Ishikawa (cell line): ENCODE results near the gene TMEM43.

ENCODE experiments used
- CEBPB ChIP-seq: IDR thresholded peaks from 2 replicates; pipeline ENCODE4 v1.6.1; 2012
- CREB1 ChIP-seq: IDR thresholded peaks from 2 replicates; pipeline ENCODE4 v1.6.1; 2012; ENCODE audit warnings: low read depth
- EGR1 ChIP-seq: IDR thresholded peaks from 2 replicates; pipeline ENCODE4 v1.6.1; 2012
- EP300 ChIP-seq: IDR thresholded peaks from 2 replicates; pipeline ENCODE4 v1.6.1; 2012; ENCODE audit warnings: borderline replicate concordance
- FOXM1 ChIP-seq: IDR thresholded peaks from 2 replicates; pipeline ENCODE4 v1.6.1; 2012; ENCODE audit warnings: low read depth, borderline replicate concordance
- MAX ChIP-seq: IDR thresholded peaks from 2 replicates; pipeline ENCODE4 v1.6.1; 2012
- NFIC ChIP-seq: IDR thresholded peaks from 2 replicates; pipeline ENCODE4 v1.6.1; 2012
- RAD21 ChIP-seq: IDR thresholded peaks from 2 replicates; pipeline ENCODE4 v1.6.1; 2012; ENCODE audit warnings: low read depth
- REST ChIP-seq: IDR thresholded peaks from 2 replicates; pipeline ENCODE4 v1.6.1; 2012; ENCODE audit warnings: low read depth, mild to moderate bottlenecking
- TAF1 ChIP-seq: IDR thresholded peaks from 2 replicates; pipeline ENCODE4 v1.6.1; 2012; ENCODE audit warnings: low read depth, mild to moderate bottlenecking
- TCF12 ChIP-seq: IDR thresholded peaks from 2 replicates; pipeline ENCODE4 v1.6.1; 2012; ENCODE audit warnings: low read depth
- TEAD4 ChIP-seq: IDR thresholded peaks from 2 replicates; pipeline ENCODE4 v1.6.1; 2012
- USF1 ChIP-seq: IDR thresholded peaks from 2 replicates; pipeline ENCODE4 v1.6.1; 2012
- YY1 ChIP-seq: IDR thresholded peaks from 2 replicates; pipeline ENCODE4 v1.6.1; 2012; ENCODE audit warnings: low read depth
- ZBTB7A ChIP-seq: IDR thresholded peaks from 2 replicates; pipeline ENCODE4 v1.6.1; 2012; ENCODE audit warnings: low read depth

TMEM43 gene

GRCh38 chr3:14146381-14147065, 21.7 kb downstream of the TMEM43 start:
- TF ChIP-seq TAF1 = no peak
- no peak for TF ChIP-seq EGR1
- TF ChIP-seq CREB1 = no peak
- TF ChIP-seq USF1 = no peak

- no peak for TF ChIP-seq NFIC
- no peak for TF ChIP-seq FOXM1
Observed at GRCh38 chr3:14147066-14147435, 22.2 kb downstream of the TMEM43 start.

GRCh38 chr3:14147617-14148016, 22.8 kb downstream of the TMEM43 start:
- no peak for TF ChIP-seq YY1
- no peak for TF ChIP-seq EGR1
- no peak for TF ChIP-seq EP300
- no peak for TF ChIP-seq ZBTB7A
- TF ChIP-seq CREB1 = no peak
- TF ChIP-seq USF1 = no peak
- no peak for TF ChIP-seq RAD21
- TF ChIP-seq TCF12 = no peak
- no peak for TF ChIP-seq TEAD4
- no peak for TF ChIP-seq REST
- TF ChIP-seq TAF1 = no peak
- TF ChIP-seq FOXM1 = no peak

- TF ChIP-seq EP300 (no peak), MAX (no peak), USF1 (no peak), TAF1 (no peak)
Observed at GRCh38 chr3:14148041-14148985, 23.5 kb downstream of the TMEM43 start.

- TF ChIP-seq REST = no peak
- no peak for TF ChIP-seq TEAD4
- no peak for TF ChIP-seq CEBPB
- no peak for TF ChIP-seq FOXM1
- TF ChIP-seq MAX = no peak
- TF ChIP-seq CREB1 = no peak
- TF ChIP-seq EGR1 = no peak
- TF ChIP-seq EP300 = no peak
- TF ChIP-seq USF1 = no peak
- no peak for TF ChIP-seq NFIC
- TF ChIP-seq ZBTB7A = no peak
- TF ChIP-seq YY1 = no peak
- no peak for TF ChIP-seq TCF12
- no peak for TF ChIP-seq TAF1
- TF ChIP-seq RAD21 = no peak
Observed at GRCh38 chr3:14150078-14150477, 25.2 kb downstream of the TMEM43 start.
